Upper lobe of right lung (tissue), 1 donor: ENCODE data around the gene SLC12A9. TPM values are rescaled to one million over a fixed set of nuclear protein-coding genes. Genes with fewer than 3 reads are reported as not detected.
"Not testable (repeated sequence)": the region's sequence is repeated elsewhere in the genome, so short reads cannot be mapped to it uniquely, and the experiment has no call there.

Source experiments
- ATAC-seq: fragments of 200-7000 bp; cut with Tn5 transposase; one replicate; pipeline ENCODE4 v1.9.1; 2020; ENCODE audit warnings: mild to moderate bottlenecking, moderate library complexity
- DNase-seq: peaks from one replicate; pipeline ENCODE4 v3.0.0-alpha.2; 2020
- H3K27ac ChIP-seq: fragments of 200-600 bp; one replicate; pipeline ENCODE4 v1.8.0; 2022
- H3K27me3 ChIP-seq: fragments of 200-600 bp; one replicate; pipeline ENCODE4 v1.8.0; 2022; ENCODE audit warnings: mild to moderate bottlenecking
- H3K36me3 ChIP-seq: fragments of 200-600 bp; one replicate; pipeline ENCODE4 v1.8.0; 2022
- H3K4me1 ChIP-seq: fragments of 200-600 bp; one replicate; pipeline ENCODE4 v1.8.0; 2022
- H3K4me3 ChIP-seq: fragments of 200-600 bp; one replicate; pipeline ENCODE4 v1.8.0; 2022; ENCODE audit warnings: mild to moderate bottlenecking
- H3K9me3 ChIP-seq: fragments of 200-600 bp; one replicate; pipeline ENCODE4 v1.8.0; 2022
- CTCF ChIP-seq: fragments of 200-600 bp; IDR thresholded peaks from one replicate; pipeline ENCODE4 v1.8.0; 2022; ENCODE audit warnings: antibody characterized with exemption
- intact Hi-C: fragments of 100-400 bp; cut with DNase I; formaldehyde crosslinking; loops from one replicate; pipeline ENCODE4 v1.11.0; 2022
- total RNA-seq: library from RNA; stranded (reverse); fragmentation: NEBNext Ultra II Directional; extraction: Animal tissue kit (Norgen Biotek cat#: 25700); gene quantifications from one replicate; pipeline ENCODE4 v1.2.1, GENCODE V29; 2021
- donor health status: DM: no; HTN: yes; CAD: no; lungs with severe emphysema.

SLC12A9 gene
- total RNA-seq, 1 donor from 2014 or later = 39.2 TPM

- DNase-seq (no peak), ATAC-seq (no peak)
- Histone ChIP-seq H3K27me3 (no peaks in the 10 kb centered on the region), H3K4me1 (peaks cover 6% of the 10 kb centered on the region), H3K4me3 (no peak overlapping the region), H3K9me3 (no peaks in the 10 kb centered on the region), H3K36me3 (peaks cover 81% of the 10 kb centered on the region), H3K27ac (no peak overlapping the region)
- intact Hi-C loops = no loop called here
- TF ChIP-seq CTCF = no peak
These were observed 44.1 kb upstream of the SLC12A9 start for GRCh38 chr7:100808354-100808875.

- TF ChIP-seq CTCF = no peak
- Histone ChIP-seq H3K27me3 (no peaks in the 10 kb centered on the region), H3K36me3 (peaks cover 82% of the 10 kb centered on the region), H3K4me1 (no peaks in the 10 kb centered on the region), H3K9me3 (no peaks in the 10 kb centered on the region), H3K4me3 (no peak overlapping the region), H3K27ac (no peak overlapping the region)
- DNase-seq = no peak
- no peak for ATAC-seq
- intact Hi-C loops = no loop called here
These were observed 41.0 kb upstream of the SLC12A9 start for GRCh38 chr7:100811480-100811879.

GRCh38 chr7:100812729-100813128 is 39.8 kb upstream of the SLC12A9 start:
- no peaks in the 10 kb centered on the region for H3K27me3 ChIP-seq
- ATAC-seq = no peak
- intact Hi-C loops = no loop called here
- no peaks in the 10 kb centered on the region for H3K4me1 ChIP-seq
- no peak overlapping the region for H3K4me3 ChIP-seq
- H3K36me3 ChIP-seq = peaks cover 71% of the 10 kb centered on the region
- no peak for DNase-seq
- H3K9me3 ChIP-seq = no peaks in the 10 kb centered on the region
- TF ChIP-seq CTCF = no peak
- H3K27ac ChIP-seq = no peak overlapping the region

- DNase-seq, intact Hi-C loops, H3K4me1 ChIP-seq, H3K27ac ChIP-seq, H3K4me3 ChIP-seq, ATAC-seq, H3K27me3 ChIP-seq, H3K9me3 ChIP-seq: not testable (repeated sequence)
- H3K36me3 ChIP-seq = peaks cover 64% of the 10 kb centered on the region
These were observed 36.0 kb upstream of the SLC12A9 start for GRCh38 chr7:100816515-100816914.

GRCh38 chr7:100817097-100817496 is 35.4 kb upstream of the SLC12A9 start:
- Histone ChIP-seq H3K36me3 (peaks cover 69% of the 10 kb centered on the region), H3K27ac (no peak overlapping the region), H3K9me3 (no peaks in the 10 kb centered on the region), H3K4me1 (no peaks in the 10 kb centered on the region), H3K4me3 (no peak overlapping the region), H3K27me3 (no peaks in the 10 kb centered on the region)
- no peak for DNase-seq
- intact Hi-C loops = no loop called here
- no peak for ATAC-seq
- no peak for TF ChIP-seq CTCF

GRCh38 chr7:100818366-100818765 is 34.1 kb upstream of the SLC12A9 start:
- Histone ChIP-seq H3K9me3 (no peaks in the 10 kb centered on the region), H3K4me3 (no peak overlapping the region), H3K27ac (no peak overlapping the region), H3K36me3 (peaks cover 71% of the 10 kb centered on the region), H3K4me1 (no peaks in the 10 kb centered on the region), H3K27me3 (no peaks in the 10 kb centered on the region)
- no peak for DNase-seq
- intact Hi-C loops = no loop called here
- no peak for TF ChIP-seq CTCF
- ATAC-seq = no peak
